Liver (tissue), 9 donors: Measurements from ENCODE around the gene DDX25. TPM values are rescaled to one million over a fixed set of nuclear protein-coding genes. Genes with fewer than 3 reads are reported as not detected.

Experiments
- DNase-seq: peaks from one replicate; pipeline ENCODE4 v3.0.0-alpha.2; 2017; ENCODE audit warnings: low spot score
- H3K27ac ChIP-seq, 2 donors: one replicate each; pipeline ENCODE4 v1.7.0; 2013; ENCODE audit warnings: inconsistent platforms in 2 of 2, low read length in 2 of 2, control low read depth in 1 of 2, low read depth in 1 of 2, mild to moderate bottlenecking in 1 of 2
- H3K27me3 ChIP-seq, 4 donors: one replicate each; pipeline versions ENCODE4 v1.6.1 to v1.7.0; 2013; ENCODE audit warnings: low read length in 3 of 4, inconsistent platforms in 1 of 4, mild to moderate bottlenecking in 1 of 4, moderate library complexity in 1 of 4; ENCODE audit not compliant: control insufficient read depth in 4 of 4, insufficient read depth in 4 of 4
- H3K36me3 ChIP-seq, 4 donors: one replicate each; pipeline versions ENCODE4 v1.6.1 to v1.7.0; 2013; ENCODE audit warnings: low read length in 3 of 4, mild to moderate bottlenecking in 3 of 4, low read depth in 1 of 4, moderate library complexity in 1 of 4; ENCODE audit not compliant: control insufficient read depth in 4 of 4, insufficient read depth in 3 of 4
- H3K4me1 ChIP-seq, 4 donors: one replicate each; pipeline versions ENCODE4 v1.6.1 to v1.7.0; 2013; ENCODE audit warnings: low read length in 3 of 4, mild to moderate bottlenecking in 3 of 4, moderate library complexity in 1 of 4; ENCODE audit not compliant: control insufficient read depth in 4 of 4, insufficient read depth in 4 of 4
- H3K4me3 ChIP-seq, 3 donors: one replicate each; pipeline versions ENCODE4 v1.6.1 to v1.7.0; 2013; ENCODE audit warnings: low read length in 3 of 3, control low read depth in 1 of 3, low read depth in 1 of 3, mild to moderate bottlenecking in 1 of 3
- H3K9ac ChIP-seq, 2 donors: one replicate each; pipeline ENCODE4 v1.7.0; 2013; ENCODE audit warnings: low read length in 2 of 2, mild to moderate bottlenecking in 2 of 2, moderate library complexity in 2 of 2, control low read depth in 1 of 2, low read depth in 1 of 2
- H3K9me3 ChIP-seq, 4 donors: one replicate each; pipeline versions ENCODE4 v1.6.1 to v1.7.0; 2013; ENCODE audit warnings: low read length in 3 of 4; ENCODE audit not compliant: control insufficient read depth in 4 of 4
- ATF3 ChIP-seq: IDR thresholded peaks from 2 replicates; pipeline ENCODE4 v1.6.1; 2016; ENCODE audit warnings: antibody characterized with exemption
- CTCF ChIP-seq: fragments of 150-350 bp; IDR thresholded peaks from 2 replicates; pipeline ENCODE4 v1.5.1; 2017; ENCODE audit warnings: improper control_type of control experiment, low read depth, low read length; ENCODE audit not compliant: missing input control
- FOXA1 ChIP-seq: IDR thresholded peaks from 2 replicates; pipeline ENCODE4 v1.6.1; 2016; ENCODE audit warnings: antibody characterized with exemption
- GABPA ChIP-seq, 2 donors: IDR thresholded peaks in 1 of 2; conservative IDR thresholded peaks in 1 of 2; 2 replicates each; pipeline ENCODE4 v1.6.1; 2016; ENCODE audit warnings: antibody characterized with exemption in 2 of 2, mild to moderate bottlenecking in 1 of 2, moderate library complexity in 1 of 2
- HNF4A ChIP-seq, 2 donors: conservative IDR thresholded peaks; 2 replicates each; pipeline ENCODE4 v1.6.1; 2016; ENCODE audit warnings: antibody characterized with exemption in 2 of 2, mild to moderate bottlenecking in 2 of 2
- JUND ChIP-seq, 2 donors: IDR thresholded peaks; 2 replicates each; pipeline ENCODE4 v1.6.1; 2016; ENCODE audit warnings: antibody characterized with exemption in 2 of 2
- MAX ChIP-seq: IDR thresholded peaks from 2 replicates; pipeline ENCODE4 v1.6.1; 2016; ENCODE audit warnings: antibody characterized with exemption
- NR2F2 ChIP-seq: IDR thresholded peaks from 2 replicates; pipeline ENCODE4 v1.6.1; 2016; ENCODE audit warnings: antibody characterized with exemption
- RAD21 ChIP-seq, 2 donors: IDR thresholded peaks; 2 replicates each; pipeline ENCODE4 v1.6.1; 2016; ENCODE audit warnings: antibody characterized with exemption in 2 of 2, mild to moderate bottlenecking in 2 of 2
- REST ChIP-seq: IDR thresholded peaks from 2 replicates; pipeline ENCODE4 v1.6.1; 2016; ENCODE audit warnings: antibody characterized with exemption, mild to moderate bottlenecking
- RXRA ChIP-seq, 2 donors: IDR thresholded peaks; 2 replicates each; pipeline ENCODE4 v1.6.1; 2017 to 2018; ENCODE audit warnings: antibody characterized with exemption in 2 of 2, mild to moderate bottlenecking in 1 of 2
- SP1 ChIP-seq: IDR thresholded peaks from 2 replicates; pipeline ENCODE4 v1.6.1; 2018; ENCODE audit warnings: antibody characterized with exemption, mild to moderate bottlenecking
- YY1 ChIP-seq: IDR thresholded peaks from 2 replicates; pipeline ENCODE4 v1.6.1; 2016; ENCODE audit warnings: antibody characterized with exemption, mild to moderate bottlenecking
- ZBTB33 ChIP-seq: IDR thresholded peaks from 2 replicates; pipeline ENCODE4 v1.6.1; 2016; ENCODE audit warnings: antibody characterized with exemption
- WGBS: extraction: QIAGEN DNeasy Blood & Tissue Kit; methylation state at CpG from one replicate; pipeline ENCODE4 v1.1.7; 2013; 5-methylcytosine and 5-hydroxymethylcytosine counted together
- polyA plus RNA-seq, 2 donors: library from polyadenylated mRNA; stranded (reverse) in 1 of 2; unstranded in 1 of 2; fragments of 200-250 nt in 1 of 2; fragments of >200 nt in 1 of 2; fragmentation: Nextera tagmentation in 1 of 2; extraction: Ambion mirVana in 1 of 2; gene quantifications; one replicate each; pipeline versions ENCODE4 v1.2.1 to v1.2.3, GENCODE V29; 2013 to 2015
- total RNA-seq, 2 donors: library from RNA; depleted of rRNA; stranded (reverse); fragments of >200 nt; gene quantifications; one replicate each; pipeline ENCODE4 v1.2.3, GENCODE V29; 2014
- donor health status: healthy.
- donor health status: healthy.
- donor health status: healthy.
- donor health status: healthy.
- donor health status: healthy.

Gene DDX25
- total and polyA plus RNA-seq, 4 donors = 0.07 to 0.79 (median 0.31) TPM

GRCh38 chr11:125941267-125941618 is 36.9 kb downstream of the DDX25 start:
- no peak overlapping the region for H3K4me3 ChIP-seq
- no peak overlapping the region for H3K27ac ChIP-seq
- no peaks in the 10 kb centered on the region for H3K27me3 ChIP-seq
- H3K9ac ChIP-seq = no peak overlapping the region
- no peaks in the 10 kb centered on the region for H3K36me3 ChIP-seq
- 72% methylated on average over 4 of the region's 4 CpGs for WGBS
- TF ChIP-seq RXRA (IDR thresholded peaks at IDR 0.05) = no peak
- no peak for TF ChIP-seq ZBTB33
- TF ChIP-seq REST = no peak
- TF ChIP-seq SP1 = no peak
- TF ChIP-seq FOXA1 = no peak
- TF ChIP-seq RAD21 (IDR thresholded peaks at IDR 0.05) = no peak
- no peak for TF ChIP-seq GABPA (IDR thresholded peaks at IDR 0.05 in 1 of 2, conservative IDR thresholded peaks at IDR 0.05 in 1 of 2)
- TF ChIP-seq CTCF = no peak
- TF ChIP-seq ATF3 = no peak
- no peak for TF ChIP-seq YY1
- peaks cover 0 to 5% (median 1%) of the 10 kb centered on the region in 4 donors for H3K4me1 ChIP-seq
- H3K9me3 ChIP-seq = no peaks in the 10 kb centered on the region
- no peak for DNase-seq

GRCh38 chr11:125941619-125942611 is 37.6 kb downstream of the DDX25 start:
- Histone ChIP-seq H3K9me3 (no peaks in the 10 kb centered on the region), H3K27me3 (no peaks in the 10 kb centered on the region), H3K9ac (no peak overlapping the region), H3K4me1 (peaks cover 0 to 5% (median 1%) of the 10 kb centered on the region in 4 donors), H3K27ac (no peak overlapping the region), H3K36me3 (no peaks in the 10 kb centered on the region), H3K4me3 (no peak overlapping the region)
- WGBS = 37% methylated on average over 20 of the region's 20 CpGs
- TF ChIP-seq HNF4A (conservative IDR thresholded peaks at IDR 0.05) (no peak), JUND (IDR thresholded peaks at IDR 0.05) (no peak), MAX (no peak), NR2F2 (no peak), ZBTB33 (no peak), RAD21 (IDR thresholded peaks at IDR 0.05) (peak; percentile 85 to 90), CTCF (peak; percentile 71), YY1 (no peak)
- DNase-seq = peak; percentile 59
